RCC 7860 (cell line): ENCODE results near the gene NUP50.

Source experiments
- DNase-seq: peaks from one replicate; pipeline ENCODE4 v3.0.0-alpha.2; 2015; ENCODE audit warnings: low spot score
- FAIRE-seq: peaks from 2 replicates; lab custom pipeline; 2012; peaks lifted over from hg19 to GRCh38; lab: Jason Lieb, UNC

NUP50 gene

DNA sequence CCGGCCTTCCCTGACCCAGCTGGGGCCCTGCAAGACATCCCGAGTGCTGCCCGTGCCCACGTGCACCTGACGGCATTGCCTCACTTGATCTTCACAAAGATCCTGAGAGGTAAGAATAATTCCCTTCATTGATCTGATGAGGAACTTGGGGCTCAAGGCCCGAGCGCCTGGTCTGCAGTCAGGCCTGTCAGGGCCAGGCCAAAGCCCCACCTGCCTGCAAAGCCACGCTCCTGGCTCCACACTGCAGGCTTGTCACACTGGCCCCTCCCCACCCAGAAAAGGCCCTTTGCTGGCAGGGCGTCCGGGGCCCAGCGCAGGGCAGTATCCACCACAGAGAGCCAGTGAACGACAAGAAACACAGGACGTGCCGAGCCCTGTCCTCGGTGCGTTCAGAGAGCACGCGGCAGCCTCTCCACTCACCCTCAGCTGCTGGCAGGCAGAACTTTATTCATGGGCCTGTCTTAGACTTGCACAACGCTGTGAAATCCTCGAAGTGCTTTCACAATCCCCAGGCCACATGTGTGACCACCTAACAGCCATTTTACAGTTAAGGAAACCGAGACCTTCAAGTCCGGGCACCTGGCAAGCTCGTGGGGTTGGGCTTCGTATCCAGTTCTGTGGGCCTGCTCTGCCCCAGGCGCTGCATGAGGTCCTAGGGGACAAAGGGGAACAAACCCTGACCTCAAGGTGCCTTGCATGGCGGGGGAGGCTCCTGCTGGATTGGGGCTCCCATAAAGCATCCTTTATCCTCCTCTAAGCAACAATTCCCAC, 62.2 kb downstream of the NUP50 start:
- FAIRE-seq: no peak
- no peak for DNase-seq

DNA sequence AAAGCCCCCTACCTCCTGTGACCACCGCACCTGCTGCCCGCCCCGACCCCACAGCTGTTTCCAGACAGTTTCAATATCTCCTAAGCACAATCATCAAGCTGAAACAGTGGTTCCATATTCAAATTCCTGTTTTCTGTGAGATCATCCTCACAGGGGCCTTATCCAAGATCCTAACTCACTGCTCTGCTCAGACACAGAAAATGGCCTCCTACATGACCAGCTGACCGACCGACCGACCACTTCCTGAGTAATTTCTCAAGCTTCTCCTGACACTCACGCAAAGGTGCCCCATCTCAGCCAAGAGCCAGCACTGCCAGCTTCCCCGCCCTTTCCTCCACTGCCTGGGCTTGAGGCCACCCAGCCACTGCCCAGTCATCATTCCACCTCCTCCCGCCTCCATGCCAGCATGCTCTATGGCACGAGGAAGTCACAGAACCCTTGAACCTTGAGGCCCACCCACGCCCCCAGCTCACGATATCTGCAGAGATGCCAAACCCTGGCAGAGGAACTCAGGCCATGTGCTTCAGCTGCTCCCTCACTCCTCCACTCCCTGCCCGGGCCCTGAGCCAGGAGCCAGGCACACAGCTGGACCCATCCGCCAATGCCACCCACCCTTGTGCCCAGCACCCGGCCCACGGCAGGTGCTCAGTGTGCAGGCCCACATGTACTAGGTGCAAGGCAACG, 62.9 kb downstream of the NUP50 start:
- FAIRE-seq: no peak
- peak; percentile 30 for DNase-seq

DNA sequence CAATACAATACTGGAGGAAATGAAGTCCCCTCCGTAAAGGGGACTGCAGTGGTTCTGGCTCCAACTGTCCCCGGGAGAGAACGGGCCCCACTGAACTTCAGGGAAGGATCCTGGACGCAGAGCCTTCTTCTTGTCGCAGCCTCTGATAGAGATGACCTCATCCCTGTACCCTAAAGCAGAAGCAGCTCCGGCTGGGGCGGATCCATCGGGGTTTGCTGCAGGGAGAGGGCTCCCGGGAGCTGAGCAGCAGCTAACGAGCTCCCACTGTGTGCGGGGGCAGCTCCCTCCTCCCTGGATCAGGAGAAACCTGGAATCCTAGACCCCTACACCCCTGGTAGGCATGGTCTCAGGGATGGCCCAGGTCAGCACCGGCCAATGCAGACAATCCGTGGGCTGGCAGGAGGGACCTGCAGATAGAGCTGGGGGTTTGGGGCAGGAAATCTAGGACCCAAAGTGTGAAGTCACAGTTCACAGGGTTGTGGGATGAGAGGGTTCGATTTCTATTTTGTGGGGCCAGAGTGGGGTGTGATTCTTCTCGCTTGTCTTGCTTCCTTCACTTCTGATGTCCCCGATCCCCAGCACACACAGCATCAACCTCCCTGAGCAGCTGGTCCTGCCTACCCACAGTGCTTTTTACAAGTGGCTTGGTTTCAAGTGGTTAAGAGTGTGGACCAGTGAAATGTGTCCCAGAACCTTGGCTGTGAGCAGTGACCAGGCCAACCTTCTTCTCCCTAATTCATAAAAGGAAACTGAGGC, 64.1 kb downstream of the NUP50 start:
- FAIRE-seq (no peak), DNase-seq (no peak)

DNA sequence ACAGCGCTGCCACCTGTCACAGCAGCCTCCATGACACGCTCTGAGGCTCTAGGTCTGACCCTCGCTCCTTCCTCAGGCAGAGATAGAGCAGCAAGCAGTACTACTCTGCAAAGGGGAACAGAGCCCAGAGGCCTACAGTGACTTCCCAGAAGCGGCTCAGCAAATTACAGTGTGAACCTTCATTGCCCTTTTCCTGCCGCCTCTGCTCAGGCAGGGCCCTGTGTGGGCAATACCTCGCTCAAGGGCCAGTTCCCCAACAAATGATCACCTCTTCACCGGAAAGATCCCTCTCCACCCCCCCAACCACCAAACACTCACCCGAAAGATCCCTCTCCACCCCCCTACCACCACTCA, 64.7 kb downstream of the NUP50 start:
- FAIRE-seq (no peak), DNase-seq (no peak)

DNA sequence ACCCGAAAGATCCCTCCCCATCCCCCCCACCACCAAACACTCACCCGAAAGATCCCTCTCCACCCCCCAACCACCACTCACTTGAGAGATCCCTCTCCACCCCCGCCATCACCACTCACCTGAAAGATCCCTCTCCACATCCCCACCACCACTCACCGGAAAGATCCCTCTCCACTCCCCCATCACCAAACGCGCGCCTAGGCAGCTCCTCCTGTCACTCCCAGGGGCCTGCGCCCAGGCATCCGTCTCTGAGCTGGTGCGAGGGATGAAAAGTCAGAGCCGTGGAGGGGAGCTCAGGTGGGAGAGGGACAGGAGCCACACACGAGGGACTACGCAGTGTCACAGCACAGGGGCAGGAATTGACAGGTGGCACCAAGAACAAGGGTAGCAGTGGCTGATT, 65.5 kb downstream of the NUP50 start:
- FAIRE-seq (no peak), DNase-seq (no peak)

DNA sequence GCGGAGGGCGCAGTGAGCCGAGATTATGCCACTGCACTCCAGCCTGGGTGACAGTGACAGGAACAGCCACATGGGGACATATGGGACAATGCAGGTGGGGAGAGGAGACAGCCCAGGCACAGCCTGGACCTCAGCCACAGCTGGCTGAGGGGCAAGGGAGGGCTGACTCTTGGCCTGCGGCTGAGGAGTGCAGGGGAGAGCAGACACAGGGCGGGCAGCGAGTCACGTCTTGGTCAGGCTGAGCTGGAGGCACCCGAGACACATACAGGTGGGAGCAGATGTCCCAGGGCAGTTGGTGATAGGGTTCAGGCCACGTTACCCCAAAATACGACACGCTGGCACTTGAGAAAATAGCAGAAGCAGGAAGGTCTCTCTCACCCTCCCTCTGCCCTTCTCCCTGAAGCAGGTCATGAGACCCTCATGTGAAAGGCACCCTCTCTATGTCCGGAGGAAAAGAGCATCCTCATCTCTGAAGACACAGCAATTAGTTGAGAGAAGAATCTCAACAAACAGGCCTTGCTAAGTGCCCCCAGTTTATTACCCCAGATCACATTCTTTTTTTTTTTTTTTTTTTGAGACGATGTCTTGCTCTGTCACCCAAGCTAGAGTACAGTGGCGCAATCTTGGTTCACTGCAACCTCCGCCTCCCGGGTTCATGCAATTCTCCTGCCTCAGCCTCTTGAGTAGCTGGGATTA, 66.4 kb downstream of the NUP50 start:
- DNase-seq (no peak), FAIRE-seq (no peak)

DNA sequence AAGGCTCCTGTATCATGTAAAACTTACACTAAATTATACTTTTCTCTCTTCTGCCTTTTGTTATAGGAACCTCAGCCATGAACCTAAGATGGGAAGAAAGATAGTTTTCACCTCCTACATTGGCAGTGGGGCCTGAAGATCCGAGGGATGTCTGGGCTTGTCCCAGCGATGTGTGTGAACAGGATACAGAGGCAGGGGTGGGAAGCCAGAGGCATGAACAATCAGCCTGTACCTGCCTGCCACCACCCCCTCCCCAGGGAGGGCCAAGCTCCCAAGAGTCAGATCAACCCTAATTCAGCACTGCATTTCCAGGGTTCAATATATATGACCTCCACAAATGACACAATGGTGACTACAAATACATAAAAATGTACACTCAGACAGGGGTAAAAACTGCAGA, 67.6 kb downstream of the NUP50 start:
- FAIRE-seq (no peak), DNase-seq (no peak)

DNA sequence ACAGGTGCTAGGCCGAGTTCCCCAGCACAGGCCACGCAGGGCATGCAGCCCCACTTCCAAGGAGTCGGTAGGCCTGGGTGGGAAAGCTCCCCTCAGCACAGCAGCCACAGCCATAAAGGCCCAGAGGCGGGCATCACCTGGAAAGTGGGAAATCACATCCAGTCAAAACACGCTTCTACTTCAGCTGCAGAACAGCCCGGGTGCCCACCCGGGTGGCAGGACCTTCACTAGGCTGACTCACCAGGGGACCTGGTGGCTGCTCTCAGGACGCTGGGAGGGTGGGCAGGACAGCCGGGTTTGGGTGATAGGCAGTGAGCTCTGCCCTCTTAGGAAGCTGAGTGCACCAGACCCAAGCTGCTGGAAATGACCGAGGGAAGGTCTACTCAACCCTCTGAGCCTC, 69.7 kb downstream of the NUP50 start:
- DNase-seq (no peak), FAIRE-seq (no peak)

DNA sequence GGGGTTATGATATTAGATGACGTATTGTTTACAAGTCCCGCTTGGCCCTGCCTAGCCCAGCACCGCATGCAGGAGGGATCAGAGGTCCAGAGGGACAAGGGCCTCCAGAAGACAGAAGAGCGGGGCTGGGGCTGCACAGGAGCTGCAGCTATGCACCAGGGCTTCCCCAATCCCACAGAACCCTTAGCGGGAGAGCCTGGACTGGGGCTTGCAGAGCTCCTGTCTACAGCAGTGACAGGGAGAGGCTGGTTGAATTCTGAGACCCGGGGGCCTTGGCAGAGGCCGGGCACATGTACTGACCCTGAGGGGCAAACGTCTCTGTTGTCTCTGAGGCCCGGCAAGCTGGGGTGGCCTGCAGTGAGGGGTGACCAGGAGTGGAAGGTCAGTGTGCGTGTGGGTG, 70.1 kb downstream of the NUP50 start:
- DNase-seq (no peak), FAIRE-seq (no peak)

DNA sequence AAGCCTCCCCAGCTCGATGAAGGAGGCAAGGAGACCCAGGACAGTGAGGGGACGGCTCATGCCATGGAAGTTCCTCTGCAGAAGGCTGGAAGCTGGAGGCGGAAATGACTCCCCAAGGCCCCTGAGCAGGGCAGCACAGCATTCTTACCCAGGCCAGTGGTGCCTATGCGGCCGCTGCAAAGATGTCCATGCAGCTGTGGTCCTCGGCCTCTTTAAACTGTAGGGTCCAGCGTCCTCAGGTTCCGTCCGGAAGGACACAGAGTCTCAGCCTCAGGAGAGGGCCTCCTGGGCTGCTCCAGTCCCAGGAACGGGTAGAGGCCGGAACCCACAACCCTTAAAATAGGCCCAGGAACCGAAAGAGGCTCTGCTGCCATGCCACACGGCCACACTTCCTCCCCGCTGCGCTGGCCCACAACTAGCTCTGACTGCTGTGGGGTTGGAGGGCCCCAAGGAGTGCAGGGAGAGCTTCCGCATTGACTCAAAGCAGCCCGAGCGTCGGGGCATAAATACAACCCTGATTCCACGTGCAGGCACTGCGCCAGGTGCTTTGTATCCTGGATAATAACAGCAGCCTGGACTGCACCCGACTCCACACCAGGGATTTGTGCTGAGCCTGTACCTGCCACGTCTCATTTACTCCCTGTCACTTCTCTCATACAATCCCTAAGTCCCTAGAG, 71.5 kb downstream of the NUP50 start:
- no peak for FAIRE-seq

DNA sequence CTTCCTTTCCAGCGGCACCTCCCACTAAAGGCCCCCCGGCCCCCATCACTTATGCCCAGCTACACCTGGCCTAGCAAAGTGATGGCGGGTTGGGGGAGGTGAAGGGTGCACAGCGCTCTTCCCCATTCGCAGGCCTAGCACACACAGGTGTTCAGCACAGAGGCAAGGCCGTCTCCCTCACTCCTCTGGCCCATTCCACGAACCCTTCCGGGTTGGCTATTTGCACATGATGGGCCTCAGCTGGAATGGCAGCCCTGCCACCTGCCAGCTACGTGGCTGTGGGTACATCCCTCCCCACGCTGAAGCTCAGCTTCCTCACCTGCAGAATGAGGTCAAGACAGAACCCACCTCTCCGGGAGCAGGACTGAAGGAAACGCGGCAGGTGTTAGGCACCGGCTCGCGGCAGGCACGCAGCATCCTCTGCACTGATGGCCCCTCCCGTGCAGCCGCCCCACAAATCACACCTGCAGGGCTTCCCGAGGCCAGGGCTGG, 72.2 kb downstream of the NUP50 start:
- FAIRE-seq: no peak
- DNase-seq: no peak

More for the DNA sequence above, 71.5 kb downstream of the NUP50 start:
- no peak for DNase-seq

DNA sequence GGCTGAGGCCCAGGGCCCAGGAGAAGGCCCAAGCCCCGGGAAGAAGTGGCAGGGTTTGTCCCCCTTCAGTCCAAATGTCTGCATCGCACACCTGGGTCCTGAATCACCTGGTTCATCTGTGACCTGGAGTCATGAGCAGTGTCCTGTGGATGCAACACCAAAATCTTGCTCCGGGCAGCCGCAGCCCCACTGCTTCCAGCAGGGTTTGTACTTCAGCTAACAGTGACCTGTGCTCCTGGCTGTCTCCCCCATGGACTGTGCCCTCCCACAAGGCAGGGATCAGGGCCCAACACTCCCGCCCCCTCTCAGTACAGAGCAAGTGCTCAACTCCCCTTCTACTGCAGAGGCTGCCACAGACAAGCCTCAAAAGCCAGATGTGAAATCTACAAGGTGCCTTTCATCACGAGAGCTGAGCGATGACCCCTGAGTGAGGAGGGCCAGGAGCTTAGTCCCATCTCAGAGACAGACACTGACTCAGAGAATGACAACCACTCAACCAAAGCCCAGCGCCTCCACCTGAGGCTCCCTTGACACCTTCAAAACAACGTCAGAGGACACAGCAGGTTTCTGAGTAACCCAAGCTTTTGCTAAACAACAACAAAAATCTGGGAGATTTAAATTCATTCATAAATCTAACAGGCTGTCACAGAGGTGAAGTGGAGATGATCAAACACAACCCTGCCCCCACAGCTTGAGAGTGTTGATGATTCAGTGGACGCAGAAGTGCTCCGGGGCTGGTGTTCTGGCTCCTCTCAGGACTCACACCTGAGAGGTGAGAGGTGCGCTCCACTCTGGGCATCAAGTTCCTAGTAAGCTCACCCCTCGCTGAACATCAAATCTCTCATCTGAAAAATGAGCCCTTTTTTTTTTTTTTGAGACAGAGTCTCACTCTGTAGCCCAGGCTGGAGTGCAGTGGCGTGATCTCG, 73.6 kb downstream of the NUP50 start:
- DNase-seq: peak; percentile 3
- no peak for FAIRE-seq
